Neural crest cell (in vitro differentiated cells): ENCODE results near the gene CTSK. TPM values are rescaled to one million over a fixed set of nuclear protein-coding genes. Genes with fewer than 3 reads are reported as not detected.
"Not testable (repeated sequence)": the region's sequence is repeated elsewhere in the genome, so short reads cannot be mapped to it uniquely, and the experiment has no call there.

Experiments
- DNase-seq: peaks from one replicate; pipeline ENCODE4 v3.0.0; 2021; ENCODE audit warnings: low read depth, mixed read lengths, low spot score
- H3K27ac Mint-ChIP-seq: one replicate; pipeline ENCODE4 v1.8.0; 2021; ENCODE audit warnings: mild to moderate bottlenecking, mixed read lengths; ENCODE audit not compliant: unreplicated experiment
- H3K27me3 Mint-ChIP-seq: 2 replicates; pipeline ENCODE4 v1.8.0; 2021; ENCODE audit warnings: low read depth, mild to moderate bottlenecking, mixed read lengths
- H3K36me3 Mint-ChIP-seq: 2 replicates; pipeline ENCODE4 v1.8.0; 2021; ENCODE audit warnings: low read depth, mild to moderate bottlenecking, mixed read lengths
- H3K4me1 Mint-ChIP-seq: 2 replicates; pipeline ENCODE4 v1.8.0; 2021; ENCODE audit warnings: mixed read lengths
- H3K4me3 Mint-ChIP-seq: one replicate; pipeline ENCODE4 v1.8.0; 2021; ENCODE audit warnings: mild to moderate bottlenecking, mixed read lengths
- H3K9me3 Mint-ChIP-seq: 2 replicates; pipeline ENCODE4 v1.8.0; 2021; ENCODE audit warnings: mixed read lengths
- CTCF ChIP-seq: fragments of 200-600 bp; sonication (generic); conservative IDR thresholded peaks from 2 replicates; pipeline ENCODE4 v1.5.0; 2021; ENCODE audit warnings: antibody characterized with exemption, mild to moderate bottlenecking
- total RNA-seq: library from RNA; stranded (reverse); gene quantifications from 2 replicates; pipeline ENCODE4 v1.2.1, GENCODE V29; 2021

CTSK gene
- total RNA-seq, 1 donor from 2014 or later = 5.8 TPM

GRCh38 chr1:150775276-150775675, 32.8 kb downstream of the CTSK start:
- H3K27ac Mint-ChIP-seq = no peak overlapping the region
- no peak overlapping the region for H3K4me3 Mint-ChIP-seq
- H3K4me1 Mint-ChIP-seq = no peaks in the 10 kb centered on the region
- H3K27me3 Mint-ChIP-seq = no peaks in the 10 kb centered on the region
- no peak for TF ChIP-seq CTCF
- DNase-seq = no peak
- peaks cover 2% of the 10 kb centered on the region for H3K36me3 Mint-ChIP-seq
- no peaks in the 10 kb centered on the region for H3K9me3 Mint-ChIP-seq

- H3K27ac Mint-ChIP-seq = no peak overlapping the region
- H3K4me3 Mint-ChIP-seq = no peak overlapping the region
- H3K27me3 Mint-ChIP-seq = no peaks in the 10 kb centered on the region
- H3K9me3 Mint-ChIP-seq = no peaks in the 10 kb centered on the region
- H3K4me1 Mint-ChIP-seq = no peaks in the 10 kb centered on the region
- DNase-seq = no peak
- no peak for TF ChIP-seq CTCF
- no peaks in the 10 kb centered on the region for H3K36me3 Mint-ChIP-seq
Observed at GRCh38 chr1:150772326-150772725, 35.7 kb downstream of the CTSK start.

DNA sequence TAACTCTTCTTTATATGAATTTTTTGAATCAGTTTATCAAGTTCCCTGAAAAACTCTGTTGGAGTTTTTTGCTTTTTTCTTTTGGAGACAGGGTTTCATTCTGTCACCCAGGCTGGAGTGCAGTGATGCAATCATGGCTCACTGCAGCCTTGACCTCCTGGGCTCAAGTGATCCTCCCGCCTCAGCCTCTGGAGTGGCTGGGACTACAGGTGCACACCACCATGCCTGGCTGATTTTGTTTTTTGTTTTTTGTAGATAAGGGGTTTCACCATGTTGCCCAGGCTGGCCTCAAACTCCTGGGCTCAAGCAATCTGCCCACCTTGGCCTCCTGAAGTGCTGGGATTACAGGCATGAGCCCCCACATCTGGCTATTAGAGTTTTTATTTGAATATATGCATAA, 40.4 kb downstream of the CTSK start:
- not testable (repeated sequence) for H3K27me3 Mint-ChIP-seq, H3K4me3 Mint-ChIP-seq, DNase-seq, H3K36me3 Mint-ChIP-seq, H3K27ac Mint-ChIP-seq, H3K4me1 Mint-ChIP-seq, H3K9me3 Mint-ChIP-seq

DNA sequence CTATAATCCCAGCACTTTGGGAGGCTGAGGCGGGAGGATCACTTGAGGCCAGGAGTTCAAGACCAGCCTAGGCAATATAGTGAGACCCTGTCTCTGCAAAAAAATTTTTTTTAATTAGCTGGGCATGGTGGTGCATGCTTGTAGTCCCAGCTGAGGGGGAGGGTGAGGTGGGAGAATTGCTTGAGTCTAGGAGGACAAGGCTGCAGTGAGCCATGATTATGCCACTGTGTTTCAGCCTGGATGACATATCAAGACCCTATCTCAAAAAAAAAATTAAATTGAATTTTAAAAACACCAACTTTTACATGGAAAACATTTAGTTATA, 42.1 kb downstream of the CTSK start:
- not testable (repeated sequence) for DNase-seq

GRCh38 chr1:150765296-150765976, 42.6 kb downstream of the CTSK start, which contains the start of gene CTSS:
Gene CTSS (minus strand): TSS chr1:150765778. CDS start chr1:150764763, 1,015 bp downstream.
- Mint-ChIP-seq H3K27ac (peak within 1 kb of the TSS; percentile 1), H3K4me3 (no peak within 1 kb of the TSS), H3K27me3 (no peaks in the 10 kb centered on the region), H3K4me1 (no peaks in the 10 kb centered on the region), H3K9me3 (peaks cover 3% of the 10 kb centered on the region), H3K36me3 (no peaks in the 10 kb centered on the region)
- TF ChIP-seq CTCF = no peak
- no peak for DNase-seq

More for the DNA sequence above, 42.1 kb downstream of the CTSK start:
- not testable (repeated sequence) for H3K4me3 Mint-ChIP-seq, H3K36me3 Mint-ChIP-seq, H3K9me3 Mint-ChIP-seq, H3K27ac Mint-ChIP-seq, H3K4me1 Mint-ChIP-seq, H3K27me3 Mint-ChIP-seq

DNA sequence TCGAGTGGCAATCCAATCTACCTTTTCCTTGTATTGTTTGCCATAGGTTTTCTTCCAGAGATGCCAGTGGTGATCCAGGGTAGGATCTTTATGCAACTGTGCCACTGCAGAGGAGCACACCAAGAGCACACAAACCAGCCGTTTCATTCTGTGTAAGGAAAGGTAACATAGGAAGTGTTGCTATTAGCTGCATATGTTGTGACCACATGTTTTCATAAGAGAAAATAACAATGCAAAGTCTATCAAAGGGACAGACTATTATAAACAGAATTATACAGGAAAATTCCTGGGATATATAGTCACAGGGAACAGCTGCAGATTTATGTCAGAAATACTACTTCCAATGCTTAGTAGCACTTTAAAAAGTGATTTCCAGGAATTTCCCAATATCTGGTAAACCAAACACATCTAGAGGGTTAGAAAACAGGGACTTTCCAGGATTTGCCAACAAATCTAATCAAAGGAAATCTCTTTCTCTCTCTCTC, 43.4 kb downstream of the CTSK start:
- Mint-ChIP-seq H3K4me3 (no peak overlapping the region), H3K4me1 (no peaks in the 10 kb centered on the region), H3K27me3 (no peaks in the 10 kb centered on the region), H3K27ac (no peak overlapping the region), H3K9me3 (peaks cover 6% of the 10 kb centered on the region), H3K36me3 (peaks cover 2% of the 10 kb centered on the region)
- TF ChIP-seq CTCF = no peak
- DNase-seq = no peak
